NCI-H187 treated with DMSO at 0.1 percent for 48 hours (cell line): Measurements from ENCODE around the gene PIF1.
"Not testable (repeated sequence)": the region's sequence is repeated elsewhere in the genome, so short reads cannot be mapped to it uniquely, and the experiment has no call there.

Experiments used
- DNase-seq: peaks from one replicate; lab custom pipeline; 2025; lab: John Stamatoyannopoulos, UW

The PIF1 gene

GRCh38 chr15:64808785-64809453, 16.5 kb downstream of the PIF1 start:
- DNase-seq = no peak

GRCh38 chr15:64807751-64808222, 17.7 kb downstream of the PIF1 start:
- no peak for DNase-seq

GRCh38 chr15:64807051-64807749, 18.2 kb downstream of the PIF1 start:
- DNase-seq = no peak

GRCh38 chr15:64806509-64806908, 18.9 kb downstream of the PIF1 start:
- no peak for DNase-seq

GRCh38 chr15:64804619-64805018, 20.8 kb downstream of the PIF1 start:
- no peak for DNase-seq

- no peak for DNase-seq
Observed at GRCh38 chr15:64803526-64803925, 21.9 kb downstream of the PIF1 start.

- DNase-seq = no peak
Observed at GRCh38 chr15:64800476-64800875, 25.0 kb downstream of the PIF1 start.

GRCh38 chr15:64798905-64799304, 26.5 kb downstream of the PIF1 start:
- not testable (repeated sequence) for DNase-seq

GRCh38 chr15:64795921-64796320, 29.5 kb downstream of the PIF1 start:
- not testable (repeated sequence) for DNase-seq

GRCh38 chr15:64795299-64795698, 30.1 kb downstream of the PIF1 start:
- DNase-seq = not testable (repeated sequence)

GRCh38 chr15:64792282-64792681, 33.2 kb downstream of the PIF1 start:
- DNase-seq = no peak

GRCh38 chr15:64791401-64791800, 34.0 kb downstream of the PIF1 start:
- no peak for DNase-seq

GRCh38 chr15:64783796-64784195, 41.7 kb downstream of the PIF1 start:
- DNase-seq = no peak

- no peak for DNase-seq
Observed at GRCh38 chr15:64782751-64783150, 42.7 kb downstream of the PIF1 start.

GRCh38 chr15:64781299-64781698, 44.1 kb downstream of the PIF1 start:
- no peak for DNase-seq

- DNase-seq = no peak
Observed at GRCh38 chr15:64780600-64781156, 44.8 kb downstream of the PIF1 start.

GRCh38 chr15:64779630-64780029, 45.8 kb downstream of the PIF1 start:
- no peak for DNase-seq

GRCh38 chr15:64779024-64779423, 46.4 kb downstream of the PIF1 start:
- DNase-seq = no peak

GRCh38 chr15:64776402-64776786, 49.1 kb downstream of the PIF1 start:
- no peak for DNase-seq

- DNase-seq = no peak
Observed at GRCh38 chr15:64775551-64776401, 49.7 kb downstream of the PIF1 start, which contains the start of gene RBPMS2. Gene RBPMS2, minus strand, starts transcription at chr15:64775589. Its CDS starts 270 bp downstream, at chr15:64775319.

- DNase-seq = no peak
Observed at GRCh38 chr15:64774629-64775493, 50.6 kb downstream of the PIF1 start.
